Ishikawa (cell line): ENCODE results near the gene CFAP97.

ENCODE experiments used
- CREB1 ChIP-seq: IDR thresholded peaks from 2 replicates; pipeline ENCODE4 v1.6.1; 2012; ENCODE audit warnings: low read depth
- EGR1 ChIP-seq: IDR thresholded peaks from 2 replicates; pipeline ENCODE4 v1.6.1; 2012
- EP300 ChIP-seq: IDR thresholded peaks from 2 replicates; pipeline ENCODE4 v1.6.1; 2012; ENCODE audit warnings: borderline replicate concordance
- MAX ChIP-seq: IDR thresholded peaks from 2 replicates; pipeline ENCODE4 v1.6.1; 2012
- NFIC ChIP-seq: IDR thresholded peaks from 2 replicates; pipeline ENCODE4 v1.6.1; 2012
- RAD21 ChIP-seq: IDR thresholded peaks from 2 replicates; pipeline ENCODE4 v1.6.1; 2012; ENCODE audit warnings: low read depth
- REST ChIP-seq: IDR thresholded peaks from 2 replicates; pipeline ENCODE4 v1.6.1; 2012; ENCODE audit warnings: low read depth, mild to moderate bottlenecking
- TAF1 ChIP-seq: IDR thresholded peaks from 2 replicates; pipeline ENCODE4 v1.6.1; 2012; ENCODE audit warnings: low read depth, mild to moderate bottlenecking
- TCF12 ChIP-seq: IDR thresholded peaks from 2 replicates; pipeline ENCODE4 v1.6.1; 2012; ENCODE audit warnings: low read depth
- TEAD4 ChIP-seq: IDR thresholded peaks from 2 replicates; pipeline ENCODE4 v1.6.1; 2012
- USF1 ChIP-seq: IDR thresholded peaks from 2 replicates; pipeline ENCODE4 v1.6.1; 2012

GRCh38 chr4:185211035-185211434 lies 7.2 kb upstream of the CFAP97 start:
- TF ChIP-seq EP300: no peak
- TF ChIP-seq REST: no peak
- TF ChIP-seq NFIC: no peak
- TF ChIP-seq TCF12: no peak
- TF ChIP-seq CREB1: no peak
- TF ChIP-seq MAX: no peak
- TF ChIP-seq USF1: no peak
- TF ChIP-seq RAD21: no peak
- TF ChIP-seq TAF1: no peak
- TF ChIP-seq EGR1: no peak
- no peak for TF ChIP-seq TEAD4
